OCI-LY7 (cell line): ENCODE measurements around the gene DUSP2. TPM values are rescaled to one million over a fixed set of nuclear protein-coding genes. Genes with fewer than 3 reads are reported as not detected.

Experiments used
- BruUV-seq: library from RNA; stranded (reverse); fragments of 400-500 nt; replicated peaks from 2 replicates; lab custom pipeline; 2021; lab: Mats Ljungman, UMichigan
- CTCF ChIA-PET: fragments of 300-600 bp; sonication (Branson Sonifier 250); formaldehyde crosslinking; loops from one replicate; lab custom pipeline; 2022; ENCODE audit warnings: antibody characterized with exemption; ENCODE audit not compliant: unreplicated experiment; lab: Charles Lee
- POLR2A ChIA-PET: fragments of 300-600 bp; sonication (Branson Sonifier 250); formaldehyde crosslinking; loops from one replicate; lab custom pipeline; 2022; ENCODE audit warnings: antibody characterized with exemption; lab: Charles Lee
- DNase-seq: peaks from one replicate; pipeline ENCODE4 v3.0.0-alpha.2; 2015; ENCODE audit warnings: low spot score
- H2AFZ ChIP-seq: fragments of 200-600 bp; sonication (generic), shearing (Covaris generic); 2 replicates; pipeline ENCODE4 v1.6.1; 2014; ENCODE audit warnings: mild to moderate bottlenecking, antibody characterized with exemption, low read length, moderate library complexity
- H3K27ac ChIP-seq: fragments of 200-600 bp; sonication (generic); 2 replicates; pipeline ENCODE4 v1.5.1; 2014; ENCODE audit warnings: mixed run types, low read depth, mild to moderate bottlenecking, moderate library complexity, low read length, inconsistent platforms; ENCODE audit not compliant: poor library complexity, severe bottlenecking
- H3K36me3 ChIP-seq: fragments of 200-600 bp; sonication (generic); 2 replicates; pipeline ENCODE4 v1.6.1; 2014; ENCODE audit warnings: mild to moderate bottlenecking, antibody characterized with exemption, low read length, moderate library complexity, mixed read lengths; ENCODE audit not compliant: insufficient read depth
- H3K4me1 ChIP-seq: fragments of 200-600 bp; sonication (generic); 2 replicates; pipeline ENCODE4 v1.5.1; 2014; ENCODE audit warnings: mild to moderate bottlenecking, low read length; ENCODE audit not compliant: insufficient read depth, poor library complexity, severe bottlenecking
- H3K4me2 ChIP-seq: fragments of 200-600 bp; sonication (generic); 2 replicates; pipeline ENCODE4 v1.6.1; 2014; ENCODE audit warnings: mild to moderate bottlenecking, low read length
- H3K4me3 ChIP-seq: fragments of 200-600 bp; sonication (generic); 2 replicates; pipeline ENCODE4 v1.5.1; 2014; ENCODE audit warnings: mild to moderate bottlenecking, low read depth, low read length; ENCODE audit not compliant: poor library complexity, severe bottlenecking
- H3K79me2 ChIP-seq: fragments of 200-600 bp; sonication (generic); 2 replicates; pipeline ENCODE4 v1.6.1; 2016; ENCODE audit warnings: low read depth, mild to moderate bottlenecking, low read length, moderate library complexity, mixed read lengths; ENCODE audit not compliant: insufficient read depth
- H3K9me2 ChIP-seq: fragments of 200-600 bp; sonication (generic); 2 replicates; pipeline ENCODE4 v1.6.1; 2016; ENCODE audit warnings: mild to moderate bottlenecking, low read length, mixed read lengths; ENCODE audit not compliant: insufficient read depth
- H3K9me3 ChIP-seq: fragments of 200-600 bp; sonication (generic); 2 replicates; pipeline ENCODE4 v1.6.1; 2014; ENCODE audit warnings: mild to moderate bottlenecking, mixed run types, low read length, mixed read lengths
- H4K20me1 ChIP-seq: fragments of 200-600 bp; sonication (generic); 2 replicates; pipeline ENCODE4 v1.6.1; 2014; ENCODE audit warnings: mild to moderate bottlenecking, antibody characterized with exemption, low read length, moderate library complexity, mixed read lengths; ENCODE audit not compliant: insufficient read depth
- CTCF ChIP-seq: fragments of 200-600 bp; sonication (generic); conservative IDR thresholded peaks from 2 replicates; pipeline ENCODE4 v1.5.1; 2014; ENCODE audit warnings: mild to moderate bottlenecking, antibody characterized with exemption, low read length, moderate library complexity, mixed read lengths
- EZH2phosphoT487 ChIP-seq: fragments of 200-600 bp; sonication (generic); IDR thresholded peaks from 2 replicates; pipeline ENCODE4 v1.6.1; 2018; ENCODE audit warnings: low read depth, borderline replicate concordance, mild to moderate bottlenecking, mixed run types, antibody characterized with exemption, low read length, moderate library complexity, mixed read lengths
- intact Hi-C: fragments of 100-400 bp; cut with micrococcal nuclease; formaldehyde crosslinking; loops from one replicate; pipeline ENCODE4 v1.10.0; 2022; ENCODE audit not compliant: unreplicated experiment
- total RNA-seq, 2 experiments: library from RNA; depleted of rRNA in 1 of 2; stranded (reverse); fragments of >200 nt in 1 of 2; shearing (Covaris generic) in 1 of 2; gene quantifications; 2 replicates each; pipeline ENCODE4 v1.2.3, GENCODE V29; 2014 to 2022

Gene DUSP2
- total RNA-seq, 2 experiments from 2014 or later: 37.3 to 110 TPM

- TF ChIP-seq EZH2phosphoT487 (no peak), CTCF (no peak)
- H3K9me3 ChIP-seq: no peaks in the 10 kb centered on the region
- ChIA-PET CTCF (no interaction called here), POLR2A (no interaction called here)
- no peak overlapping the region for H3K4me3 ChIP-seq
- no peak overlapping the region for H3K27ac ChIP-seq
- intact Hi-C loops: no loop called here
- H3K4me2 ChIP-seq: no peak overlapping the region
- no peaks in the 10 kb centered on the region for H3K79me2 ChIP-seq
- H3K4me1 ChIP-seq: no peaks in the 10 kb centered on the region
- H3K36me3 ChIP-seq: no peaks in the 10 kb centered on the region
- BruUV-seq: no TSS peak
- no peak for DNase-seq
- no peaks in the 10 kb centered on the region for H3K9me2 ChIP-seq
- no peaks in the 10 kb centered on the region for H4K20me1 ChIP-seq
- no peak overlapping the region for H2AFZ ChIP-seq
These were observed 44.3 kb downstream of the DUSP2 start for GRCh38 chr2:96100893-96101304.

GRCh38 chr2:96099861-96100798, 45.1 kb downstream of the DUSP2 start:
- Histone ChIP-seq H3K79me2 (no peaks in the 10 kb centered on the region), H3K9me3 (no peaks in the 10 kb centered on the region), H3K27ac (no peak overlapping the region), H3K4me3 (no peak overlapping the region), H4K20me1 (no peaks in the 10 kb centered on the region), H3K4me2 (no peak overlapping the region), H3K9me2 (no peaks in the 10 kb centered on the region), H3K4me1 (no peaks in the 10 kb centered on the region), H2AFZ (no peak overlapping the region), H3K36me3 (no peaks in the 10 kb centered on the region)
- TF ChIP-seq CTCF (no peak), EZH2phosphoT487 (no peak)
- ChIA-PET CTCF (no interaction called here), POLR2A (no interaction called here)
- no TSS peak for BruUV-seq
- intact Hi-C loops: no loop called here
- no peak for DNase-seq
